Keratinocyte (primary cell): ENCODE results near the gene TXNDC8. TPM values are rescaled to one million over a fixed set of nuclear protein-coding genes. Genes with fewer than 3 reads are reported as not detected.

Experiments
- DNase-seq: peaks from one replicate; pipeline ENCODE4 v3.0.0-alpha.2; 2011; ENCODE audit warnings: low read depth, missing footprints, low spot score
- FAIRE-seq: peaks from 2 replicates; lab custom pipeline; 2011; peaks lifted over from hg19 to GRCh38; lab: Jason Lieb, UNC
- H2AFZ ChIP-seq: 2 replicates; pipeline ENCODE4 v1.6.0; 2012; ENCODE audit warnings: low read length, control low read depth, inconsistent platforms; ENCODE audit not compliant: control insufficient read depth
- H3K27ac ChIP-seq: 2 replicates; pipeline ENCODE4 v1.5.1; 2011; ENCODE audit warnings: low read length; ENCODE audit not compliant: control insufficient read depth, insufficient read depth
- H3K27me3 ChIP-seq: 3 replicates; pipeline ENCODE4 v1.6.0; 2011; ENCODE audit warnings: low read length; ENCODE audit not compliant: control insufficient read depth, insufficient read depth; ENCODE audit errors: extremely low read depth
- H3K36me3 ChIP-seq, 2 experiments: 2 replicates in 1 of 2; 3 replicates in 1 of 2; pipeline ENCODE4 v1.5.1; 2011; ENCODE audit warnings: low read length in 2 of 2, mild to moderate bottlenecking in 1 of 2; ENCODE audit not compliant: control insufficient read depth in 2 of 2, insufficient read depth in 2 of 2; ENCODE audit errors: extremely low read depth in 1 of 2
- H3K4me1 ChIP-seq: 3 replicates; pipeline ENCODE4 v1.5.1; 2011; ENCODE audit warnings: low read length; ENCODE audit not compliant: control insufficient read depth, insufficient read depth; ENCODE audit errors: extremely low read depth
- H3K4me2 ChIP-seq: 3 replicates; pipeline ENCODE4 v1.6.0; 2011; ENCODE audit warnings: low read depth, low read length; ENCODE audit not compliant: control insufficient read depth, insufficient read depth; ENCODE audit errors: extremely low read depth
- H3K4me3 ChIP-seq, 3 experiments: fragments of 200-600 bp in 1 of 3; sonication (generic) in 1 of 3; 2 replicates in 2 of 3; 3 replicates in 1 of 3; pipeline ENCODE4 v1.5.1; 2011 to 2016; ENCODE audit warnings: low read length in 3 of 3, mild to moderate bottlenecking in 3 of 3, control low read depth in 2 of 3, inconsistent platforms in 1 of 3, low read depth in 1 of 3, mixed read lengths in 1 of 3, mixed run types in 1 of 3, moderate library complexity in 1 of 3; ENCODE audit not compliant: control insufficient read depth in 2 of 3, insufficient read depth in 2 of 3; ENCODE audit errors: extremely low read depth in 1 of 3
- H3K79me2 ChIP-seq: 2 replicates; pipeline ENCODE4 v1.6.0; 2012; ENCODE audit warnings: low read length; ENCODE audit not compliant: control insufficient read depth, insufficient read depth
- H3K9ac ChIP-seq: 3 replicates; pipeline ENCODE4 v1.6.0; 2011; ENCODE audit warnings: low read length; ENCODE audit not compliant: control insufficient read depth, insufficient read depth; ENCODE audit errors: extremely low read depth
- H3K9me1 ChIP-seq: 3 replicates; pipeline ENCODE4 v1.6.0; 2011; ENCODE audit warnings: low read length; ENCODE audit not compliant: control insufficient read depth, insufficient read depth; ENCODE audit errors: extremely low read depth
- H3K9me3 ChIP-seq: 2 replicates; pipeline ENCODE4 v1.5.1; 2012; ENCODE audit warnings: low read depth, low read length; ENCODE audit not compliant: control insufficient read depth
- H4K20me1 ChIP-seq: 3 replicates; pipeline ENCODE4 v1.6.0; 2011; ENCODE audit warnings: low read length; ENCODE audit not compliant: control insufficient read depth, insufficient read depth; ENCODE audit errors: extremely low read depth
- EZH2 ChIP-seq: IDR thresholded peaks from one replicate; pipeline ENCODE4 v1.6.1; 2012; ENCODE audit warnings: inconsistent platforms, mild to moderate bottlenecking, low read length, moderate library complexity
- dilution Hi-C: fragments of 300-500 bp; cut with MboI; formaldehyde crosslinking; loops from one replicate; pipeline ENCODE4 v1.7.0; 2020; ENCODE audit warnings: low sequenced_read_pairs; ENCODE audit not compliant: extremely low pct_ligation_motif_present
- polyA minus RNA-seq, 3 experiments: library from RNA; depleted of rRNA, polyadenylated mRNA; stranded (reverse); fragments of >200 nt; gene quantifications; 1 replicate in 1 of 3; 2 replicates in 1 of 3; 3 replicates in 1 of 3; pipeline ENCODE4 v1.2.3, GENCODE V29; 2011
- polyA plus RNA-seq, 5 experiments: library from polyadenylated mRNA; depleted of rRNA in 3 of 5; stranded (reverse) in 3 of 5; stranded (forward) in 1 of 5; unstranded in 1 of 5; fragments of >200 nt; gene quantifications; 1 replicate in 1 of 5; 2 replicates in 3 of 5; 3 replicates in 1 of 5; pipeline versions ENCODE4 v1.2.1 to v1.2.3, GENCODE V29; 2011 to 2012; ENCODE audit warnings: missing spikeins in 2 of 5, low read depth in 1 of 5, low replicate concordance in 1 of 5
- TF ChIP-seq, protein P1 (sequence below), 3 experiments: IDR thresholded peaks in 1 of 3; conservative IDR thresholded peaks in 1 of 3; optimal IDR thresholded peaks in 1 of 3; 2 replicates in 2 of 3; 3 replicates in 1 of 3; pipeline versions ENCODE3 to v1.5.1; 2011; ENCODE audit warnings: low read length in 3 of 3, mild to moderate bottlenecking in 3 of 3, moderate library complexity in 2 of 3, control low read depth in 1 of 3, inconsistent platforms in 1 of 3; ENCODE audit not compliant: insufficient read depth in 2 of 3; ENCODE audit errors: extremely low read depth in 1 of 3

TXNDC8 gene
- polyA plus RNA-seq (not detected in 3 replicates), polyA minus RNA-seq (not detected in 3 replicates)
- polyA plus RNA-seq (2011; ENCODE audit: low read depth) = not detected
- not detected in 2 replicates for polyA plus RNA-seq (2011; cell fraction: cytosol; rRNA removed)
- polyA plus RNA-seq (2011; cell fraction: nucleus; rRNA removed) = not detected in 2 replicates
- polyA plus RNA-seq (2012; ENCODE audit: low replicate concordance) = not detected in 2 replicates
- not detected for polyA minus RNA-seq (2011; cell fraction: cytosol; rRNA and poly(A)+ RNA removed)
- polyA minus RNA-seq (2011; cell fraction: nucleus; rRNA and poly(A)+ RNA removed) = not detected in 2 replicates

DNA sequence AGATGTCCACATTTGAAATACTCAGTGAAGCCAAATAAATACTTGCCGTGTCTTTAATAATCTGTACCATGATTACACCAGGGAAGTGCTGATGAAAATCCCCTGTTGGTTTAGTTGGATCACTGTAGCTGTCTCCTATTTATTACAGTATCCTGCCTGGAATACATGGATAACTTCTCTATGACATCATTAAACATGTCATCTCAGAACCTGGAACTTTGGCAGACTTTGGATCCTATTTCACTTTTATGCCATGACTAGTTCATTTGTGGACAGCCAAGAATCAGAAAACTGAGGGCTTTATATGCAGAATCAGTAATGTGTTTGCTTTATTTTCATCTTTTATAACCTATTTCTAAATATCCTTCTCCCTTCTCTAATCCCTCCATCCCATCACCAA lies at the start of gene TXNDC8:
Gene TXNDC8, minus strand, starts transcription at position 137 of the 400 bp plus-strand sequence.
- Histone ChIP-seq H3K4me1 (peaks cover 3% of the 10 kb centered on the region), H3K27ac (no peak within 1 kb of the TSS), H3K4me2 (no peak within 1 kb of the TSS), H3K79me2 (no peaks in the 10 kb centered on the region), H3K4me3 (no peak within 1 kb of the TSS), H3K9me1 (no peaks in the 10 kb centered on the region), H2AFZ (no peak within 1 kb of the TSS), H3K27me3 (no peaks in the 10 kb centered on the region), H3K9me3 (no peaks in the 10 kb centered on the region), H3K9ac (no peak within 1 kb of the TSS), H4K20me1 (no peaks in the 10 kb centered on the region), H3K36me3 (no peaks in the 10 kb centered on the region)
- DNase-seq (no peak), FAIRE-seq (no peak)
- dilution Hi-C loops = no loop called here
- no peak for TF ChIP-seq EZH2
- TF ChIP-seq, protein P1, sequence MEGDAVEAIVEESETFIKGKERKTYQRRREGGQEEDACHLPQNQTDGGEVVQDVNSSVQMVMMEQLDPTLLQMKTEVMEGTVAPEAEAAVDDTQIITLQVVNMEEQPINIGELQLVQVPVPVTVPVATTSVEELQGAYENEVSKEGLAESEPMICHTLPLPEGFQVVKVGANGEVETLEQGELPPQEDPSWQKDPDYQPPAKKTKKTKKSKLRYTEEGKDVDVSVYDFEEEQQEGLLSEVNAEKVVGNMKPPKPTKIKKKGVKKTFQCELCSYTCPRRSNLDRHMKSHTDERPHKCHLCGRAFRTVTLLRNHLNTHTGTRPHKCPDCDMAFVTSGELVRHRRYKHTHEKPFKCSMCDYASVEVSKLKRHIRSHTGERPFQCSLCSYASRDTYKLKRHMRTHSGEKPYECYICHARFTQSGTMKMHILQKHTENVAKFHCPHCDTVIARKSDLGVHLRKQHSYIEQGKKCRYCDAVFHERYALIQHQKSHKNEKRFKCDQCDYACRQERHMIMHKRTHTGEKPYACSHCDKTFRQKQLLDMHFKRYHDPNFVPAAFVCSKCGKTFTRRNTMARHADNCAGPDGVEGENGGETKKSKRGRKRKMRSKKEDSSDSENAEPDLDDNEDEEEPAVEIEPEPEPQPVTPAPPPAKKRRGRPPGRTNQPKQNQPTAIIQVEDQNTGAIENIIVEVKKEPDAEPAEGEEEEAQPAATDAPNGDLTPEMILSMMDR (optimal IDR thresholded peaks at IDR 0.05 in 1 of 3, IDR thresholded peaks at IDR 0.05 in 1 of 3, conservative IDR thresholded peaks at IDR 0.05 in 1 of 3; ENCODE audit: extremely low read depth in 1 of 3, insufficient read depth in 2 of 3, low read length in 3 of 3) = no peak

DNA sequence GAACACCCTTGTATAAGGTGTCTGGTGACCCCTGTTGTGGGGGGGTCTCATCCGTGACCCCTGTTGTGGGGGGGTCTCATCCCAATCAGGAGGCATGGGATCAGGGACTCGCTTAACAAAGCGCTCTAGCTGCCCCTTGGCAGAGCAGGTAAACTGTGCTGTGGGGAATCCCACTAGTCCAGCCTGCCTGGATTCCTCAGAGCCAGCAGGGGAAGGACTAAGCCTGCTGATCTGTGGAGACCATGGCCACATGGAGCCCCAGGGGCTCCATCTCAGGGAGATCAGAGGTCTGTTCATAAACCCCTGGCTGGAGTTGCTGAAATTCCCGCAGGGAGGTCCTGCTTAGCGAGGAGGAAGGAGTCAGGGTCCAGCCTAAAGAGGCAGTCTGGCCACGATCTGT lies 45.8 kb upstream of the TXNDC8 start:
- H3K79me2 ChIP-seq = no peaks in the 10 kb centered on the region
- no peaks in the 10 kb centered on the region for H3K4me1 ChIP-seq
- peaks cover 2% of the 10 kb centered on the region for H3K27me3 ChIP-seq
- H3K9me1 ChIP-seq = no peaks in the 10 kb centered on the region
- DNase-seq (no peak), FAIRE-seq (no peak)
- dilution Hi-C loops = no loop called here
- no peak overlapping the region for H3K9ac ChIP-seq
- H3K4me2 ChIP-seq = no peak overlapping the region
- no peaks in the 10 kb centered on the region for H4K20me1 ChIP-seq
- H3K9me3 ChIP-seq = no peaks in the 10 kb centered on the region
- no peak overlapping the region for H2AFZ ChIP-seq
- H3K27ac ChIP-seq = no peak overlapping the region
- TF ChIP-seq, protein P1 (optimal IDR thresholded peaks at IDR 0.05 in 1 of 3, IDR thresholded peaks at IDR 0.05 in 1 of 3, conservative IDR thresholded peaks at IDR 0.05 in 1 of 3; ENCODE audit: extremely low read depth in 1 of 3, insufficient read depth in 2 of 3, low read length in 3 of 3) = no peak
- no peak for TF ChIP-seq EZH2
- no peaks in the 10 kb centered on the region for H3K36me3 ChIP-seq
- no peak overlapping the region for H3K4me3 ChIP-seq
